HG02642 (cell line): ENCODE results near the gene DYTN.
"Not testable (repeated sequence)": the region's sequence is repeated elsewhere in the genome, so short reads cannot be mapped to it uniquely, and the experiment has no call there.

ENCODE experiments used
- ATAC-seq: cut with Tn5 transposase; IDR thresholded peaks from one replicate; pipeline ENCODE4 v1.9.1; 2021; ENCODE audit warnings: mild to moderate bottlenecking; ENCODE audit not compliant: unreplicated experiment, poor library complexity

Gene DYTN

GRCh38 chr2:206718296-206718695, at the start of gene DYTN:
Gene DYTN, minus strand, starts transcription at chr2:206718396. Its CDS starts 117 bp downstream, at chr2:206718279.
- ATAC-seq = no peak

GRCh38 chr2:206766057-206766930, 48.1 kb upstream of the DYTN start:
- ATAC-seq = no peak

GRCh38 chr2:206765242-206766056, 47.3 kb upstream of the DYTN start, which contains the start of the genes FASTKD2 and MDH1B:
Gene FASTKD2, plus strand, starts transcription at chr2:206765606. Its CDS starts 1,088 bp downstream, at chr2:206766694.
Gene MDH1B, minus strand, starts transcription at chr2:206765328. Its CDS starts 57 bp downstream, at chr2:206765271.
- ATAC-seq = peak; percentile 95

GRCh38 chr2:206764673-206765241, 46.6 kb upstream of the DYTN start:
- ATAC-seq = no peak

- ATAC-seq = no peak
These were observed 38.6 kb upstream of the DYTN start for GRCh38 chr2:206756816-206757215.

- no peak for ATAC-seq
These were observed 22.6 kb upstream of the DYTN start for GRCh38 chr2:206740800-206741199.

- no peak for ATAC-seq
These were observed 21.1 kb upstream of the DYTN start for GRCh38 chr2:206739271-206739670.

- no peak for ATAC-seq
These were observed 18.7 kb upstream of the DYTN start for GRCh38 chr2:206736935-206737334.

GRCh38 chr2:206733341-206733740, 15.1 kb upstream of the DYTN start:
- ATAC-seq = no peak

GRCh38 chr2:206728277-206729199, 10.3 kb upstream of the DYTN start:
- no peak for ATAC-seq

- no peak for ATAC-seq
These were observed 9.1 kb upstream of the DYTN start for GRCh38 chr2:206727287-206727686.

GRCh38 chr2:206723288-206723687, 5.1 kb upstream of the DYTN start:
- ATAC-seq = no peak

- ATAC-seq = peak; percentile 91
These were observed 3.2 kb upstream of the DYTN start for GRCh38 chr2:206721256-206721920.

- ATAC-seq = no peak
These were observed 1.6 kb downstream of the DYTN start for GRCh38 chr2:206716623-206717022.

GRCh38 chr2:206715183-206715582, 3.0 kb downstream of the DYTN start:
- ATAC-seq = not testable (repeated sequence)

GRCh38 chr2:206713746-206714145, 4.5 kb downstream of the DYTN start:
- peak; percentile 81 for ATAC-seq

- no peak for ATAC-seq
These were observed 9.9 kb downstream of the DYTN start for GRCh38 chr2:206708286-206708685.

GRCh38 chr2:206707164-206707701, 11.0 kb downstream of the DYTN start:
- no peak for ATAC-seq
